ENCODE data around the gene GRHL1.

The GRHL1 gene

DNA sequence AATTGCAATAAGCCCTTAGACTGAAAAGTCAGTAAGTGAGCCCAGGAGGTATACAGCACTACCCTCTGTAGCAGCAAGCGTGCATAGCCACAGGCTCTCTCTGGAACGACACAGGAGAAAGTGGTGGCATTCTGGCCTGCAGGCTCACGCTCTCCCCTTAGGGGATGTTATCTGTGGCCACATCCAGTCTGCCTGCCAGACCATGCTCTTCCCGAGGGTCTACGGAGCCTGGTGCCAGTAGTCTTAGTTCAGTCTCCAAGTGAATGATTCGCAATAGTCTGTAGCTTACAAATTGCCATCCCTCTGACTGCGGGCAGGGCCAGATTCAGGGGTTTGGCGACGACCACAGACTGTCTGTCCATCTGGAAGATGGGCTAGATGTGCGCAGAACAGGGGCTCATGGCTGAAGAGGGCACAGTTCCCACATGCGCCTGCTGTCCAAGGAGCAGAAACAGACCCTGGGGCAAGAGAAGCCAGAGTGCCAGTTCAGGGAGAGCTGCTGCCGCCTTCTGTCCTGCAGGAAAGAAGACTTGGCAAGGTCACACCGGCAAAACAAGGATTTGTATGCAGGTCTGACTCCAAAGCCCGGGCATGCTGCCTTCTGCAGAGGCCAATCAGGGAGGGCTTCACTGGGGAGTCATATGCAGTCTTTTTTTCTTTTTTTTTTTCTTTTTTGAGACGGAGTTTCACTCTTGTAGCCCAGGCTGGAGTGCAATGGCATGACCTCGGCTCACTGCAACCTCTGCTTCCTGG is 88.3 kb downstream of the GRHL1 start:
- no peak for DNase-seq (ENCODE audit: low spot score)
- no peak for FAIRE-seq

GRCh38 chr2:10041711-10042110 is 90.2 kb downstream of the GRHL1 start:
- DNase-seq (ENCODE audit: low spot score) = no peak
- FAIRE-seq = no peak

DNA sequence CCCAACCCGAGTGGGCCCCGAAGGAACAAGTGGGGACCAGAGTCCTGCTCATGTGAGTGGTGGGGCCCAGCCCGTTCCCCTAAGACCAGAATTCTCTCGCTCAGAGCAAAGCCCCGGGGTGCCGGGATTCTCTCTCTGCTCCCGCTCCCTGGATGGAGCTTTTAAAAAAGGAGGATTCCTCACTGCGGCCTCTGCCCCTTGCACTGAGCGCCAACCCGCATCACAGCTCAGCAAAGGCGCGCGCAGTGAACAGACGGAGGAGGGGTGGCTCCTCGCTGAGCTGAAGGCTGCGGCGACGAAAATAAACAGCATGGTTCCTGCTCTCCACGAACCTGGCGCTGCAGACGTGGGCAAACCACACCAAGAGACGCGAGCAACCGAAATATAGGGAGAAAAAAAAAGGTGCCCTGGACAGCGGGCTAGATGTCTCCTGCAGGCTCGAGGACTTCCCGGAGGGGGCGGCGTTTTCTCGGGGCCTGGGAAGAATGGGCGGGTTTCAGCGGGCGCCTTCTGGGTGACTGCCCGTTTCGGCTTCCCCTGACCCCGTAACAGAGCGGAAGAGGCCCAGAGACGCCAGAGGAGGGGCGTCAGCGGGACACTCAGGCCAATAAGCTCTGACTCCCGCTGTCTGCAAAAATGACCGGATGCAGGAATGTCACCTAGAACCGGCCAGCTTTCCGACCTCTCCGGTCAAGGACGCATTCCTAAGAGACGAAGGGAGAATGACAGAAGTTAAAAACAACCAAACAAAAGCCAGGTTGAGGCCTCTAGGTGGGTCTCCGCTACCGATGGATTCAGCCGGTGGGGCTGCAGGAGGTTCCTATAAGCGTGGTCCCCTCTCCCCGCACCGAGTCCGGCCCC is 91.0 kb downstream of the GRHL1 start:
- FAIRE-seq = no peak
- no peak for DNase-seq (ENCODE audit: low spot score)

GRCh38 chr2:10043256-10043905 is 91.9 kb downstream of the GRHL1 start, which contains the start of gene KLF11:
Gene KLF11, plus strand, starts transcription at chr2:10043550. Its CDS starts 167 bp downstream, at chr2:10043717.
- DNase-seq (ENCODE audit: low spot score) (peak; percentile 98), FAIRE-seq (peak; percentile 94)

DNA sequence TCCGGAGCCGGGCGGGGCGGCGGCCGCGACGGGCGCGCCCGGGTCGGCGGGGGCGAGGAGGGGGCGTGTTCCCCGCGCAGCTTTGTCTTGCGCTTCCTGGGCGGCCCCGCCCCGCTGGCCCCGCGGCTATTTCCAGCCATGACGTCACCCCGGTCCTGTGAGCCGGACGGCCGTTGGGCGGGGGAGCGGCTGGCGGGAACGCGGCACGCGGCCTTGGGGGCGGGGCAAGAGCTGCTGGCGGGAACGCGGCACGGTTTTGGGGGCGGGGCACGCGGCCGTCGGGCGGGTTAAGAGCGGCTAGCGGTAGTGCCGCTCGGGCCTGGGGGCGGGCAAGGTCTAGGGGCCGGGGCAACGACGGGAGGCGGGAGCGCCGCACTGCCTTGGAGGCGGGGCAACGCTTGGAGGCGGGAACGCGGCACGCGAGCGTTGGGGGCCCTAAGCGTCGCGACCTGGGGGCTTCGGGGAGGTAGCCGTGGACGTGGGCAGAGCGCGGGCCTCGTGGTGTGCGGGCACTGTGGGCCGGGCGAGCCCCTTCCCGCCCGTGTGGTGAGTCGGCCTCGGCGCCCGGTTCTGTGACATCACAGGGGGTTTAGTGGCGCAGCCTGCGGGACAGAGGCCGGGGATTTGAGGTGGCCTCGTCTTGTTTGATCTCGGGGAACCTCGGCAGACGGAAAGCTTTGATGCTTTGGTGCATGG is 92.6 kb downstream of the GRHL1 start:
- FAIRE-seq = no peak
- peak; percentile 97 for DNase-seq (ENCODE audit: low spot score)

- no peak for DNase-seq (ENCODE audit: low spot score)
- FAIRE-seq = no peak
These were observed 94.3 kb downstream of the GRHL1 start for GRCh38 chr2:10045561-10046355.

GRCh38 chr2:10046931-10047330 is 95.4 kb downstream of the GRHL1 start:
- FAIRE-seq = no peak
- no peak for DNase-seq (ENCODE audit: low spot score)

DNA sequence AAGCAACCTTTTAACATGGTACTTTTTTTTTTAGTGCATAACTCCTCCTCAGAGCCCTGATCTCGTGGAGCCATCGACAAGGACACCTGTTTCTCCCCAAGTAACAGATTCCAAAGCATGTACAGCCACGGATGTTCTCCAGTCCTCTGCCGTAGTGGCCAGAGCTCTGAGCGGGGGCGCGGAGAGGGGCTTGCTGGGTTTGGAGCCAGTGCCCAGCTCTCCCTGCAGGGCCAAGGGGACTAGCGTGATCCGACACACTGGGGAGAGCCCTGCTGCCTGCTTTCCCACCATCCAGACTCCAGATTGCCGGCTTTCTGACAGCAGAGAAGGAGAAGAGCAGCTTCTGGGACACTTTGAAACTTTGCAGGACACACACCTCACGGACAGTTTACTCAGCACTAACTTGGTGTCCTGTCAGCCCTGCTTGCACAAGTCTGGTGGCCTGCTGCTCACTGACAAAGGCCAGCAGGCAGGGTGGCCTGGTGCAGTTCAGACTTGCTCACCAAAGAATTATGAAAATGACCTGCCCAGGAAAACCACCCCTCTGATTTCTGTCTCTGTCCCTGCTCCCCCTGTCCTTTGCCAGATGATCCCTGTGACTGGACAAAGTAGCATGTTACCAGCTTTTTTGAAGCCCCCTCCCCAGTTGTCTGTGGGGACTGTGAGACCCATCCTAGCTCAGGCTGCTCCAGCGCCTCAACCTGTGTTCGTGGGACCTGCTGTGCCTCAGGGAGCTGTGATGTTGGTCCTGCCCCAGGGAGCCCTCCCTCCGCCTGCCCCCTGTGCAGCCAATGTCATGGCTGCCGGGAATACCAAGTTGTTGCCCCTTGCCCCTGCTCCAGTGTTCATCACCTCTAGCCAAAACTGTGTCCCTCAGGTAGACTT is 96.4 kb downstream of the GRHL1 start:
- FAIRE-seq = no peak
- DNase-seq (ENCODE audit: low spot score) = no peak

DNA sequence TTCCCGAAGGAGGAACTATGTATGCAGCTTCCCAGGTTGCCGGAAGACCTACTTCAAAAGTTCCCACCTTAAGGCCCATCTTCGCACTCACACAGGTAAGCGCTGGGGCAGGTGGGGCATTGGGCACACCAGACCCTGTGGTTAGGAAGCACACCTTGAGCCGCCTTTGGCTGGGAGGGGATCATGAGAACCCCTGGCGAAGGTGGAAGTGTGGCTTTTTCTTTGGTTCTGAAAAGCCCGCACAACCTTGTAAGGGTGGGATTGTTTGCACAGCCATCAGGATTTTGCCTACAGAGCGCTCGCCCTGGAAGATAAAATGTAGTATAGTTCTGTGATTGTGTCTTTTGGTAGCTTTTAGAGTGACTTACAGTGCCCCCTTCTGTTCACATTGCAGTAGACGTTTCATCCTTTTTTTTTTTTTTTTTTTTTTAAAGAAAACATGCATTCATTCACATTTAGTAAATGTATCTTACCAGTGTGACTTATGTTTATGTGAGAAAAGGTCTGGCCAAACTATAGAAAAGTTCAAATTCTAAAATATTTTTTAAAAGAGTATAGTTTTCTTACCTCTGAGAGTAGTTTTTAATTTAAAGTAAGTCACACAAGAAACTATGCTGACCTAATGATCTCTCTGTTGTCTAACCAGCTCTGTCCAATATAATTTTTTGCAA is 97.1 kb downstream of the GRHL1 start:
- no peak for FAIRE-seq
- DNase-seq (ENCODE audit: low spot score) = peak; percentile 63

Measured in urothelium cell line (cell line).